HL-60 (cell line): ENCODE data around the gene CT47B1.
"Not testable (repeated sequence)": the region's sequence is repeated elsewhere in the genome, so short reads cannot be mapped to it uniquely, and the experiment has no call there.

ENCODE experiments used
- GABPA ChIP-seq: IDR thresholded peaks from 2 replicates; pipeline ENCODE4 v1.6.1; 2012; ENCODE audit warnings: low read depth
- POLR2AphosphoS5 ChIP-seq: IDR thresholded peaks from 2 replicates; pipeline ENCODE4 v1.6.1; 2012; ENCODE audit warnings: low read depth
- TF ChIP-seq, protein P1 (sequence below): IDR thresholded peaks from one replicate; pipeline ENCODE4 v1.5.1; 2011; ENCODE audit warnings: low read length, control low read depth, inconsistent platforms; ENCODE audit not compliant: insufficient read depth

DNA sequence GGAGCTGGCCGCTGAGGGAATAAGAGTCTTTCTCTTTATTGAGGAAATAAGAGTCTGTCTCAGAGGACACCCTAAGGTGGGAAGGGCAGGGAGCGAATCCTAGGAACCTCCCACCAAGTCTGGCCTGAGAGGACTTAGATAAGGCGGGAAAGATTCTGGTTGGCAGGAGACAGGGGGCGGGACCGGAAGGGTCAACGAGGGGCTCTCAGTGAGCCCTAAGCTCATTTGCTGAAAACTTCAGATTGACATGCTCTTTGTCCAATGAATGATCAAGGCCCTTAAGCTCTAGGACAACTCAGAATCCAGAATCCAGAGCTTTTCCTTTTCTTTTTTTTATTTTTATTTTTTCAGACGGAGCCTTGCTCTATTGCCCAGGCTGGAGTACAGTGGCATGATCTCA, at the start of gene CT47B1:
- not testable (repeated sequence) for TF ChIP-seq POLR2AphosphoS5, GABPA
- TF ChIP-seq, protein P1, sequence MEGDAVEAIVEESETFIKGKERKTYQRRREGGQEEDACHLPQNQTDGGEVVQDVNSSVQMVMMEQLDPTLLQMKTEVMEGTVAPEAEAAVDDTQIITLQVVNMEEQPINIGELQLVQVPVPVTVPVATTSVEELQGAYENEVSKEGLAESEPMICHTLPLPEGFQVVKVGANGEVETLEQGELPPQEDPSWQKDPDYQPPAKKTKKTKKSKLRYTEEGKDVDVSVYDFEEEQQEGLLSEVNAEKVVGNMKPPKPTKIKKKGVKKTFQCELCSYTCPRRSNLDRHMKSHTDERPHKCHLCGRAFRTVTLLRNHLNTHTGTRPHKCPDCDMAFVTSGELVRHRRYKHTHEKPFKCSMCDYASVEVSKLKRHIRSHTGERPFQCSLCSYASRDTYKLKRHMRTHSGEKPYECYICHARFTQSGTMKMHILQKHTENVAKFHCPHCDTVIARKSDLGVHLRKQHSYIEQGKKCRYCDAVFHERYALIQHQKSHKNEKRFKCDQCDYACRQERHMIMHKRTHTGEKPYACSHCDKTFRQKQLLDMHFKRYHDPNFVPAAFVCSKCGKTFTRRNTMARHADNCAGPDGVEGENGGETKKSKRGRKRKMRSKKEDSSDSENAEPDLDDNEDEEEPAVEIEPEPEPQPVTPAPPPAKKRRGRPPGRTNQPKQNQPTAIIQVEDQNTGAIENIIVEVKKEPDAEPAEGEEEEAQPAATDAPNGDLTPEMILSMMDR, result not testable (repeated sequence)
